Measurements from ENCODE around the gene BMP8A.

Gene BMP8A

DNA sequence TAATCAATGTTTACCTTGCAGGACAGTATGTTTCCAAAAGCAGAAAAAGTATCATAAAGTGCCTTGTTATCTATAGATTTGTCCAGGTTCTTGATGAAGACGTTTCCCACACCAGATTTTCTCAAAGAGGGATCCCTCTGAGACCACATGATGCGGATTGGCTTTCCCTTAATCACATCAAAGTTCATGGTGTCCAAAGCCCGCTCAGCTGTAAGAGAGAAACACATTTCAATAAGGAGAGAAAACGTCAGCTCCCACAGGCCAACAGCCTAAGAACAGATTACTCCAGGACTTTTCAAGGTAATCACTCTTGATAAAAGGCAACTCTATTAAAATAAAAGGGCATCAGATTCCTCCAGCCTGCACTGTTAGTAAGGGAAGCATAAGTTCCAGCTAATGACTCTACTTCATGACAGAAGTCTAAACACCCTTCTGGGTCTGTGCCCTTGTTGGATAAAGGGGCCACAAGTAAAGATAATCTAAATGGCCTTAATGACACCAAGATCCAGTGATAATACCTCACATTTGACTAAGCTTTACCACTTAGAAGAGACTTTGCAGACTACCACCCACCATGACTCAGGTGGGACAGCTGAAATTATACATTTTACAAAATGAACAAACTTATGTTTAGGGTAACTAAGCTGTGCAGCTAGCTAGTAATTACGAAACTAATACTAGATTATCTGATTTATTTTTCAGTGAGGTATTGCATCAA is 81.1 kb downstream of the BMP8A start:
- DNase-seq (ENCODE audit: low spot score) = no peak

- DNase-seq (ENCODE audit: low spot score) = no peak
Observed at GRCh38 chr1:39573097-39573465, 81.6 kb downstream of the BMP8A start.

GRCh38 chr1:39573736-39574624 is 82.5 kb downstream of the BMP8A start:
- DNase-seq (ENCODE audit: low spot score) = no peak

- no peak for DNase-seq (ENCODE audit: low spot score)
Observed at GRCh38 chr1:39574646-39575045, 83.2 kb downstream of the BMP8A start.
